K562 (cell line): ENCODE results near the gene CFAP73. TPM values are rescaled to one million over a fixed set of nuclear protein-coding genes. Genes with fewer than 3 reads are reported as not detected.

Source experiments
- ATAC-seq: fragments of 200-7000 bp; cut with Tn5 transposase; 3 replicates; pipeline ENCODE4 v1.9.1; 2020; ENCODE audit warnings: moderate library complexity
- BruUV-seq: library from RNA; stranded (reverse); fragments of 400-500 nt; replicated peaks from 2 replicates; lab custom pipeline; 2021; lab: Mats Ljungman, UMichigan
- CTCF ChIA-PET: fragments of 300-600 bp; formaldehyde crosslinking; extraction: SDS; loops from one replicate; lab custom pipeline; 2021; ENCODE audit warnings: low intra/inter-chr PET ratio; lab: Yijun Ruan, JAX
- POLR2A ChIA-PET: fragments of 300-600, 350-650 bp; sonication (Branson Sonifier 250); formaldehyde crosslinking; extraction: SDS; loops from one replicate; lab custom pipeline; 2021; ENCODE audit warnings: antibody characterized with exemption, inconsistent platforms; lab: Yijun Ruan, JAX
- DNase-seq, 4 experiments: peaks; one replicate each; pipeline versions ENCODE4 v3.0.0 to v3.0.0-alpha.2; 2011 to 2018; ENCODE audit warnings: low spot score in 3 of 4, mixed read lengths in 3 of 4; ENCODE audit errors: extremely low read depth in 1 of 4
- FAIRE-seq: peaks from 2 replicates; lab custom pipeline; 2011; peaks lifted over from hg19 to GRCh38; lab: Jason Lieb, UNC
- H2AFZ ChIP-seq: 2 replicates; pipeline ENCODE4 v1.6.0; 2011; ENCODE audit warnings: low read depth, low read length, control low read depth, inconsistent platforms
- H3K27ac ChIP-seq: fragments of 200-600 bp; 3 replicates; pipeline ENCODE4 v1.8.0; 2011; ENCODE audit warnings: low read depth, mild to moderate bottlenecking, control low read depth, inconsistent platforms, low read length, moderate library complexity, mixed read lengths; ENCODE audit errors: extremely low read depth
- H3K27me3 ChIP-seq, 2 experiments: fragments of 300-600 bp in 1 of 2; 2 replicates in 1 of 2; 3 replicates in 1 of 2; pipeline versions ENCODE4 v1.6.0 to v1.8.0; 2011; ENCODE audit warnings: inconsistent platforms in 2 of 2, low read length in 2 of 2, mild to moderate bottlenecking in 1 of 2, mixed read lengths in 1 of 2, moderate library complexity in 1 of 2; ENCODE audit not compliant: control insufficient read depth in 2 of 2, insufficient read depth in 2 of 2
- H3K36me3 ChIP-seq: fragments of 300-600 bp; 3 replicates; pipeline ENCODE4 v1.8.0; 2011; ENCODE audit warnings: mild to moderate bottlenecking, low read length, inconsistent platforms; ENCODE audit not compliant: control insufficient read depth, insufficient read depth
- H3K4me1 ChIP-seq, 2 experiments: fragments of 200-600 bp in 1 of 2; replicated peaks in 1 of 2; 2 replicates in 1 of 2; 3 replicates in 1 of 2; pipeline versions ENCODE4 v1.5.1 to v1.8.0; 2011; ENCODE audit warnings: inconsistent platforms in 2 of 2, low read length in 2 of 2, mild to moderate bottlenecking in 1 of 2, mixed read lengths in 1 of 2, moderate library complexity in 1 of 2; ENCODE audit not compliant: control insufficient read depth in 2 of 2, insufficient read depth in 2 of 2
- H3K4me2 ChIP-seq: 2 replicates; pipeline ENCODE4 v1.6.1; 2011; ENCODE audit warnings: low read length, control low read depth, inconsistent platforms, mixed read lengths; ENCODE audit not compliant: insufficient read depth
- H3K4me3 ChIP-seq: fragments of 200-600 bp; sonication (generic), shearing (Covaris generic); 2 replicates; pipeline ENCODE4 v1.5.1; 2016; ENCODE audit warnings: control low read depth, inconsistent platforms
- H3K79me2 ChIP-seq: fragments of 200-600 bp; 3 replicates; pipeline ENCODE4 v1.8.0; 2011; ENCODE audit warnings: low read length, inconsistent platforms; ENCODE audit not compliant: control insufficient read depth, insufficient read depth
- H3K9ac ChIP-seq, 2 experiments: 2 replicates each; pipeline versions ENCODE4 v1.6.0 to v1.6.1; 2011; ENCODE audit warnings: low read depth in 2 of 2, low read length in 2 of 2, control low read depth in 1 of 2, inconsistent platforms in 1 of 2, mild to moderate bottlenecking in 1 of 2, mixed read lengths in 1 of 2; ENCODE audit not compliant: insufficient read depth in 1 of 2
- H3K9me1 ChIP-seq: one replicate; pipeline ENCODE4 v1.6.0; 2011; ENCODE audit warnings: inconsistent platforms, mild to moderate bottlenecking, low read length, moderate library complexity; ENCODE audit not compliant: control insufficient read depth, insufficient read depth
- H3K9me3 ChIP-seq: replicated peaks from 2 replicates; pipeline ENCODE4 v1.5.1; 2011; ENCODE audit warnings: low read depth, low read length, inconsistent platforms; ENCODE audit not compliant: control insufficient read depth, insufficient read depth
- H4K20me1 ChIP-seq: replicated peaks from 2 replicates; pipeline ENCODE4 v1.6.1; 2011; ENCODE audit warnings: low read length, inconsistent platforms, mixed read lengths; ENCODE audit not compliant: control insufficient read depth, insufficient read depth
- ASH1L ChIP-seq: fragments of 450-650 bp; IDR thresholded peaks from 2 replicates; pipeline ENCODE4 v1.6.1; 2018; ENCODE audit warnings: borderline replicate concordance, mild to moderate bottlenecking, low read depth; ENCODE audit not compliant: partially characterized antibody
- BCL6 ChIP-seq: fragments of 250-450 bp; sonication (Bioruptor Pico); IDR thresholded peaks from 2 replicates; pipeline ENCODE4 v1.4.0; 2020
- CCNT2 ChIP-seq: IDR thresholded peaks from 2 replicates; pipeline ENCODE4 v1.6.1; 2011; ENCODE audit warnings: borderline replicate concordance, low read depth, mild to moderate bottlenecking, moderate library complexity, mixed read lengths, low read length; ENCODE audit not compliant: insufficient read length; ENCODE audit errors: extremely low read depth
- EZH2 ChIP-seq: IDR thresholded peaks from 2 replicates; pipeline ENCODE4 v1.6.1; 2012; ENCODE audit warnings: low read depth, mild to moderate bottlenecking, inconsistent platforms, low read length, borderline replicate concordance
- FOSL1 ChIP-seq: fragments of 200-800 bp; sonication (Bioruptor generic); conservative IDR thresholded peaks from 2 replicates; pipeline ENCODE4 v1.6.1; 2016; ENCODE audit warnings: missing genetic modification characterization, missing compliant biosample characterization
- MEF2A ChIP-seq: IDR thresholded peaks from 2 replicates; pipeline ENCODE4 v1.6.1; 2011; ENCODE audit warnings: low read depth, mild to moderate bottlenecking, low read length, moderate library complexity; ENCODE audit not compliant: control insufficient read depth
- PTBP1 ChIP-seq: fragments of 200-400 bp; formaldehyde crosslinking; IDR thresholded peaks from 2 replicates; pipeline ENCODE4 v1.6.1; 2017; ENCODE audit warnings: low read depth, low read length
- PTRF ChIP-seq: fragments of 450-650 bp; IDR thresholded peaks from 2 replicates; pipeline ENCODE4 v1.6.1; 2016; ENCODE audit warnings: mild to moderate bottlenecking, missing genetic modification characterization, missing compliant biosample characterization
- RBFOX2 ChIP-seq: fragments of 200-400 bp; formaldehyde crosslinking; IDR thresholded peaks from 2 replicates; pipeline ENCODE4 v1.6.1; 2017; ENCODE audit warnings: low read depth, mild to moderate bottlenecking, low read length, moderate library complexity
- RHOXF2B ChIP-seq: fragments of 250-450 bp; sonication (Bioruptor Pico); conservative IDR thresholded peaks from 2 replicates; pipeline ENCODE4 v1.5.1; 2021
- TBL1XR1 ChIP-seq, 2 experiments: IDR thresholded peaks; 2 replicates each; pipeline ENCODE4 v1.6.1; 2012; ENCODE audit warnings: improper control_type of control experiment in 2 of 2, low read length in 2 of 2, mild to moderate bottlenecking in 1 of 2
- WGBS: fragments of 100-300 bp; shearing (Covaris generic); methylation state at CpG from one replicate; pipeline ENCODE4 v1.1.6; 2016; ENCODE audit warnings: low coverage, mixed read lengths; ENCODE audit not compliant: insufficient coverage; ENCODE audit errors: missing lambda C conversion rate; 5-methylcytosine and 5-hydroxymethylcytosine counted together
- in situ Hi-C: fragments of 300-500 bp; cut with MboI; formaldehyde crosslinking; loops from 4 replicates; pipeline ENCODE4 v1.15.0; 2018; ENCODE audit warnings: inconsistent platforms, mixed read lengths
- intact Hi-C: fragments of 100-400 bp; cut with micrococcal nuclease; formaldehyde crosslinking; loops from 2 replicates; pipeline ENCODE4 v1.14.2; 2022
- polyA plus RNA-seq, 8 experiments: library from polyadenylated mRNA; depleted of rRNA in 4 of 8; stranded (reverse) in 5 of 8; unstranded in 3 of 8; fragments of >200 nt; fragmentation: Nextera tagmentation in 2 of 8; fragmentation: Illumina TruSeq in 1 of 8; extraction: Ambion mirVana in 2 of 8; extraction: Trizol in 1 of 8; gene quantifications; 2 replicates each; pipeline versions ENCODE4 v1.2.1 to v1.2.3, GENCODE V29; 2011 to 2014; ENCODE audit warnings: inconsistent platforms in 1 of 8, missing spikeins in 1 of 8
- total RNA-seq, 7 experiments: library from RNA; depleted of rRNA in 6 of 7; stranded (reverse); fragments of >200 nt in 6 of 7; fragmentation: Illumina TruSeq in 2 of 7; extraction: Trizol in 2 of 7; gene quantifications; 2 replicates each; pipeline versions ENCODE4 v1.2.1 to v1.2.3, GENCODE V29; 2011 to 2021; ENCODE audit warnings: low replicate concordance in 1 of 7
- TF ChIP-seq, protein P1 (sequence below): fragments of 200-400 bp; formaldehyde crosslinking; IDR thresholded peaks from 2 replicates; pipeline ENCODE4 v1.6.1; 2017; ENCODE audit warnings: mild to moderate bottlenecking, low read depth, low read length, moderate library complexity

CFAP73 gene
- total and polyA plus RNA-seq, 9 of the 15 experiments (the other 6 are each of a cell fraction or from before 2014, with no cell fraction given) = not detected

DNA sequence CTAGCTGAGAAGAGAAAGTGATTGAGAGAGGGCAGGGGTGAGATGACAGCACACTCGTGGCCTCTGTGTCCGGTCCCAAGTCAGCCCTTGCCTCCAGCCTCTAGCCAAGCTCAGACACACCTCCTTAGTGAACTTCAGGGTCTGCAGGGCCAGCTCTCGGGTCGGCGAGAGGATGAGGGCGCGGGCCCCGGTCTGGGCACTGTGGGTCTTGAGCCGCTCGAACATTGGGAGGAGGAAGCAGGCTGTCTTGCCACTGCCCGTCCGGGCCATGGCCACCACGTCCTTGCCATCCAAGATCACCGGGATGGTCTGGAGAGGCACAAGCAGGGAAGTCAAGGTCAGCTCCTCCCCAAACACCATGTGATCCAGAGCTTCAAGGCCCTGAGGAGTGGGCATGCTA lies 29.5 kb downstream of the CFAP73 start:
- Histone ChIP-seq H3K9me3 (no peaks in the 10 kb centered on the region), H3K4me2 (no peak overlapping the region), H3K27me3 (no peaks in the 10 kb centered on the region), H3K9me1 (peaks cover 2% of the 10 kb centered on the region), H3K36me3 (peaks cover 87% of the 10 kb centered on the region), H3K9ac (no peak overlapping the region), H4K20me1 (peaks cover 9% of the 10 kb centered on the region), H3K79me2 (peaks cover 39% of the 10 kb centered on the region), H3K4me1 (peaks cover 10 to 21% of the 10 kb centered on the region in 2 experiments; a peak in 4 of 5 replicates), H3K27ac (no peak overlapping the region), H2AFZ (no peak overlapping the region), H3K4me3 (no peak overlapping the region)
- intact Hi-C loops (no loop called here), in situ Hi-C loops (loop anchor here (25.0 kb wide), 1 partner anchor 233 kb away; the partner anchor contains the start of genes SDS and SDSL)
- ChIA-PET POLR2A (interaction anchor here (0.6 to 0.9 kb wide), 3 partner anchors 17 to 117 kb away, joined by 3 to 4 read pairs (median 3); no protein-coding TSS in a partner anchor), CTCF (no interaction called here)
- ATAC-seq (no peak), FAIRE-seq (no peak), DNase-seq (no peak)
- WGBS = 96% methylated on average over 6 of the region's 14 CpGs
- no TSS peak for BruUV-seq
- TF ChIP-seq ASH1L (no peak), RBFOX2 (0 out of 2 replicates have a peak, but pooled peaks have one; percentile 31)

DNA sequence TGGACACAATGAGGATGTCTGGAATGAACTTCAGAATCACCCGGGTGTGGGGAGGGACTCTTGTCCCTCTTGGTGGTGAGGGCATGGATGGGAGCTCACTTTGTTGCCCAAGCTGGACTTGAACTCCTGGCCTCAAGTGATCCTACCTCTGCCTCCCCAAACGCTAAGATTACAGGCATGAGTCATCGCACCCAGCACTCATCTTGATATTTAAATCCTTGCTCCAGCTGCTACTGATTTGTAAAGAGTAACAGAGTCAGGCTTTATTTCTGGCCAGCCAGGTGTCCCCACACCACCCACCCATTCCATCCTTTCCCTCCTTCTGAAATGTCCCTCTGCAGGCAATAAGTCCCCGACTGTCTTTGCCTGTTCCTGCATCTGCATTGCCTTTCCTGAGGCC lies 30.8 kb downstream of the CFAP73 start:
- intact Hi-C loops (no loop called here), in situ Hi-C loops (loop anchor here (25.0 kb wide), 1 partner anchor 232 kb away; the partner anchor contains the start of genes SDS and SDSL)
- Histone ChIP-seq H3K9me1 (no peaks in the 10 kb centered on the region), H3K4me3 (no peak overlapping the region), H4K20me1 (peaks cover 9% of the 10 kb centered on the region), H3K27ac (no peak overlapping the region), H3K9me3 (no peaks in the 10 kb centered on the region), H3K4me1 (peaks cover 10 to 20% of the 10 kb centered on the region in 2 experiments; a peak in 4 of 5 replicates), H3K27me3 (no peaks in the 10 kb centered on the region), H2AFZ (no peak overlapping the region), H3K4me2 (no peak overlapping the region), H3K9ac (no peak overlapping the region), H3K79me2 (peaks cover 52% of the 10 kb centered on the region), H3K36me3 (peaks cover 76% of the 10 kb centered on the region)
- DNase-seq (no peak), FAIRE-seq (no peak), ATAC-seq (no peak)
- 56% methylated on average over 4 of the region's 4 CpGs for WGBS
- no TSS peak for BruUV-seq
- ChIA-PET CTCF (no interaction called here), POLR2A (no interaction called here)
- TF ChIP-seq EZH2 (no peak), CCNT2 (no peak), BCL6 (no peak), FOSL1 (tag) (peak; percentile 38), RHOXF2B (CRISPR knock-in tag) (no peak), MEF2A (no peak), PTRF (tag) (no peak), TBL1XR1 (IDR thresholded peaks at IDR 0.05; ENCODE audit: low read length in 2 of 2) (no peak), PTBP1 (no peak)
- TF ChIP-seq, protein P1, sequence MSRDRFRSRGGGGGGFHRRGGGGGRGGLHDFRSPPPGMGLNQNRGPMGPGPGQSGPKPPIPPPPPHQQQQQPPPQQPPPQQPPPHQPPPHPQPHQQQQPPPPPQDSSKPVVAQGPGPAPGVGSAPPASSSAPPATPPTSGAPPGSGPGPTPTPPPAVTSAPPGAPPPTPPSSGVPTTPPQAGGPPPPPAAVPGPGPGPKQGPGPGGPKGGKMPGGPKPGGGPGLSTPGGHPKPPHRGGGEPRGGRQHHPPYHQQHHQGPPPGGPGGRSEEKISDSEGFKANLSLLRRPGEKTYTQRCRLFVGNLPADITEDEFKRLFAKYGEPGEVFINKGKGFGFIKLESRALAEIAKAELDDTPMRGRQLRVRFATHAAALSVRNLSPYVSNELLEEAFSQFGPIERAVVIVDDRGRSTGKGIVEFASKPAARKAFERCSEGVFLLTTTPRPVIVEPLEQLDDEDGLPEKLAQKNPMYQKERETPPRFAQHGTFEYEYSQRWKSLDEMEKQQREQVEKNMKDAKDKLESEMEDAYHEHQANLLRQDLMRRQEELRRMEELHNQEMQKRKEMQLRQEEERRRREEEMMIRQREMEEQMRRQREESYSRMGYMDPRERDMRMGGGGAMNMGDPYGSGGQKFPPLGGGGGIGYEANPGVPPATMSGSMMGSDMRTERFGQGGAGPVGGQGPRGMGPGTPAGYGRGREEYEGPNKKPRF = no peak
